Natural killer cell treated with Interleukin-12 subunit alpha and Interleukin-12 subunit beta and Interleukin-15 and Interleukin-18, amount 100 ng/mL, for 72 hours (primary cell): Measurements from ENCODE around the gene SLC25A44. TPM values are rescaled to one million over a fixed set of nuclear protein-coding genes. Genes with fewer than 3 reads are reported as not detected.

Experiments used
- ATAC-seq, 2 donors: fragments of 150-1000 bp; cut with Tn5 transposase in 1 of 2; sonication (Bioruptor Pico), chemical (Tn5 transposase) in 1 of 2; 2 replicates each; pipeline ENCODE4 v1.10.0; 2021
- DNase-seq: peaks from one replicate; pipeline ENCODE4 v3.0.0; 2022; ENCODE audit warnings: low spot score
- H3K27ac Mint-ChIP-seq, 2 donors: 1 replicate in 1 of 2; 2 replicates in 1 of 2; pipeline ENCODE4 v1.8.0; 2022; ENCODE audit warnings: mixed read lengths in 2 of 2, mild to moderate bottlenecking in 1 of 2, moderate library complexity in 1 of 2
- H3K27me3 Mint-ChIP-seq, 2 donors: 1 replicate in 1 of 2; 2 replicates in 1 of 2; pipeline ENCODE4 v1.8.0; 2022; ENCODE audit warnings: mixed read lengths in 2 of 2
- H3K36me3 Mint-ChIP-seq: one replicate; pipeline ENCODE4 v1.8.0; 2022; ENCODE audit warnings: mixed read lengths
- H3K4me1 Mint-ChIP-seq, 2 donors: 1 replicate in 1 of 2; 2 replicates in 1 of 2; pipeline ENCODE4 v1.8.0; 2022; ENCODE audit warnings: low read depth in 2 of 2, mixed read lengths in 2 of 2, mild to moderate bottlenecking in 1 of 2
- H3K4me3 Mint-ChIP-seq: one replicate; pipeline ENCODE4 v1.8.0; 2022; ENCODE audit warnings: mixed read lengths
- H3K9me3 Mint-ChIP-seq: 2 replicates; pipeline ENCODE4 v1.8.0; 2022; ENCODE audit warnings: mixed read lengths
- total RNA-seq, 2 donors: library from RNA; stranded (reverse); gene quantifications; one replicate each; pipeline ENCODE4 v1.2.3, GENCODE V29; 2022

SLC25A44 gene, protein sequence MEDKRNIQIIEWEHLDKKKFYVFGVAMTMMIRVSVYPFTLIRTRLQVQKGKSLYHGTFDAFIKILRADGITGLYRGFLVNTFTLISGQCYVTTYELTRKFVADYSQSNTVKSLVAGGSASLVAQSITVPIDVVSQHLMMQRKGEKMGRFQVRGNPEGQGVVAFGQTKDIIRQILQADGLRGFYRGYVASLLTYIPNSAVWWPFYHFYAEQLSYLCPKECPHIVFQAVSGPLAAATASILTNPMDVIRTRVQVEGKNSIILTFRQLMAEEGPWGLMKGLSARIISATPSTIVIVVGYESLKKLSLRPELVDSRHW
- 10 to 100 TPM; 54.4 to 56.6 TPM for total RNA-seq

DNA sequence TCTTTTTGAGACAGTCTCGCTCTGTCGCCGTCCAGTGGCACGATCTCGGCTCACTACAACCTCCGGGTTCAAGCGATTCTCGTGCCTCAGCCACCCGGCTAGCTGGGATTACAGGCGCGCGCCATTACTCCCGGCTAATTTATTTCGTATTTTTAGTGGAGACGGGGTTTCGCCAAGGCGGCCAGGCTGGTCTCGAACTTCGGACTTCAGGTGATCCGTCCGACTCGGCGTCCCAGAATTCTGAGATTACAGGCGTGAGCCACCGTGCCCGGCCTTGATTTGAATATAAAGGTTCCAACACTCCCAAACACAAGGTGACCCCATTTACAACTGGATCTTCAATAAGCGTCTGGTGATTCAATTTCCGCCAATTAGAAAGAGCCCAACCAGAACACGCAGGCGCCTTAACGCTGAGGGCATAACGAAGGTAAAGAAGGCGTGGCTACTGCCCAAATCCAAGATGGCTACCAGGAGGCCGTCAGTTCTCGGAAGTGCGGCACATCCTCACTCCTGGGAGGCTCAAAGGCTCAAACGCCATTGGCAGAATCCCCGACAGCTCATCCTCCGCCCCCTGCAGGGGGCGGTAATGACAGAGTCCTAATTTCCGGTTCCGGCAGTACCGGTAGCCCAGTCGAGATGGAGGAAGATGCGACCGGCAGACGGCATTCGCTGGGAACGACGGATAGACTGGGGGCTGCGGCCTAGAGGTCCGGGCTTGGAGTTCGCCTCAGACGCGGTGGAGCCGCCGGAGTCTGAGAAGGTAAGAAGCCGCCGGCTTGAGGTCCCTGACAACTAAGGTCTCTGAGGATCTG lies at the start of gene SLC25A44:
TSS of gene SLC25A44 (plus strand) at position 617 of the 812 bp plus-strand sequence. CDS start 5,744 bp downstream, outside the sequence.
- Mint-ChIP-seq H3K4me3 (peak within 1 kb of the TSS; percentile 99), H3K27ac (peak within 1 kb of the TSS; percentile 89 to 97), H3K36me3 (peaks cover 16% of the 10 kb centered on the region), H3K9me3 (no peaks in the 10 kb centered on the region), H3K4me1 (peaks cover 40 to 52% of the 10 kb centered on the region in 2 donors), H3K27me3 (no peaks in the 10 kb centered on the region)
- DNase-seq (peak; percentile 96), ATAC-seq (peak; percentile 99)

DNA sequence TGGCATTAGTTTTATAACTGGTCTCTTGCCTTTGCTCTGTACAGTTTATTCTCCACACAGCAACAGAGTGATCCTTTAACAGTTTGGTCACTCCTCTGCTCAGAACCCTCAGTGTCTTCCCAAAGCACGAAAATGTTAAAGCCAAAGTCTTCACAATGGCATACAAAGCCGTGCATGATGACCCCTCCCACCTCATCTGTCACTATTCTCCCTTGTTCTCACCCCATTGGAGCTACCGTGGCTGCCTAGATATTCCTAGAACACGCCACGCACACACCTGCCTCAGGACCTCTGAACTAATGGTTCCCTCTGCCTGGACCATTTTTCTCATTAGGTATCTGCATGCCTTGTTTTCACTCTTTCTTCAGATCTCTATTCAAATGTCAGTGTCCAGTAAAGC lies 49.2 kb upstream of the SLC25A44 start:
- Mint-ChIP-seq H3K4me3 (no peak overlapping the region), H3K36me3 (no peaks in the 10 kb centered on the region), H3K9me3 (no peaks in the 10 kb centered on the region), H3K27ac (no peak overlapping the region), H3K27me3 (peaks cover 0 to 5% of the 10 kb centered on the region in 2 donors), H3K4me1 (peaks cover 21 to 25% of the 10 kb centered on the region in 2 donors)
- ATAC-seq (no peak), DNase-seq (no peak)

DNA sequence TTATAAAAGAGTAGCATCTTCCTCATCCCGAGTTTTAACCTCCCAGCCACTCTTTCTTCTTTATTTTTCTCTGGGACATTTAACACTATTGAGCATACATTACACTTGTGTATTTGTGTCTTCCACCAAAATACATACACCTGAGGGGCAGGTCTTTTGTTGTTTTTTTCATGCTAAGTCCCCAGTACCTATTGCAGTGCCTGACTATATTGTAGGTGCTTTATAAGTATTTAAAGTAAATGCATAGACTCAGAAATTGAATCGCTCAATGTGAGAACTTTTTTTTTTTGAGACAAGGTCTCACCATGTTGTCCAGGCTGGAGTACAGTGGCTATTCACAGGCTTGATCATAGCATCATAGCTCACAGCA lies 48.3 kb upstream of the SLC25A44 start:
- H3K36me3 Mint-ChIP-seq: no peaks in the 10 kb centered on the region
- peaks cover 0 to 5% of the 10 kb centered on the region in 2 donors for H3K27me3 Mint-ChIP-seq
- H3K4me1 Mint-ChIP-seq: peaks cover 27 to 32% of the 10 kb centered on the region in 2 donors
- ATAC-seq (no peak), DNase-seq (no peak)
- peak overlapping the region; percentile 78 to 89 for H3K27ac Mint-ChIP-seq
- no peaks in the 10 kb centered on the region for H3K9me3 Mint-ChIP-seq
- H3K4me3 Mint-ChIP-seq: peak overlapping the region; percentile 77

DNA sequence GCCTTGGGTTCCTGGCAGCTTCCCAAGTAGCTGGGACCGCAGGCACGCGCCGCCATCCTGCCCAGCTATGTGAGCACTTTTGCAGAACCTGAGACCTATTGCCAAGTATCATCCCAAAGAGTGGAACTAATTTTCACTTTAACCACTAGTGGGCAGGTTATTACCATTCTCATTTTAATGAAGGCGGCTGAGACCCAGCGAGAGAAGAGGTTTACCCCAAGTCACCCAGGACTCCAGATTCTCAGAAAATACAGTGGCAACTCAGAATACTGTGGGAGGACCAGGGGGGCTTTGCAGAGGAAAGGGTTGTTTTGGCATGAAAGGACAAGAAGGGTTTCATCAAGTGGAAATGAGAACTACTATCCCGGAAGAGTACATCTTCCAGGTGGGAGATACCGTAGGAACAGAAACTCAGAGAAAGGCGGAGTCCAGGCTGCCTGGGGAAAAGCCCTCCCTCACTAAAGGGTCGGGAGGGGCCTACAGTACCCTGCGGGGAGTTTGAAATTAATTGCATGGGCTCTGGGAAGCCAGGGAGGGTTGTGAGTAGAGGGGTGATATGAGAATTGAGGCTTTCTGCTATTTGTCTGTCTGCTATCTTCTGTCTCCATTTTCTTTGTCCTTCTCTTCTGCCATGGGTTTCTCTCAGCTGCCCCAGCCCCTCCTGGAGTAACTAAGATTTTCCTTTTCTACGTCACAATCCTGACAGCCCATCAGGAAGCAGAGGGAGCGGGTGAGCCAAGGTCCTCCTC lies 47.7 kb upstream of the SLC25A44 start:
- Mint-ChIP-seq H3K4me1 (peaks cover 27 to 32% of the 10 kb centered on the region in 2 donors), H3K9me3 (no peaks in the 10 kb centered on the region), H3K27me3 (peaks cover 0 to 5% of the 10 kb centered on the region in 2 donors), H3K27ac (peak overlapping the region; percentile 78 to 89), H3K4me3 (peak overlapping the region; percentile 77), H3K36me3 (no peaks in the 10 kb centered on the region)
- no peak for DNase-seq
- peak; percentile 69 to 75 for ATAC-seq

DNA sequence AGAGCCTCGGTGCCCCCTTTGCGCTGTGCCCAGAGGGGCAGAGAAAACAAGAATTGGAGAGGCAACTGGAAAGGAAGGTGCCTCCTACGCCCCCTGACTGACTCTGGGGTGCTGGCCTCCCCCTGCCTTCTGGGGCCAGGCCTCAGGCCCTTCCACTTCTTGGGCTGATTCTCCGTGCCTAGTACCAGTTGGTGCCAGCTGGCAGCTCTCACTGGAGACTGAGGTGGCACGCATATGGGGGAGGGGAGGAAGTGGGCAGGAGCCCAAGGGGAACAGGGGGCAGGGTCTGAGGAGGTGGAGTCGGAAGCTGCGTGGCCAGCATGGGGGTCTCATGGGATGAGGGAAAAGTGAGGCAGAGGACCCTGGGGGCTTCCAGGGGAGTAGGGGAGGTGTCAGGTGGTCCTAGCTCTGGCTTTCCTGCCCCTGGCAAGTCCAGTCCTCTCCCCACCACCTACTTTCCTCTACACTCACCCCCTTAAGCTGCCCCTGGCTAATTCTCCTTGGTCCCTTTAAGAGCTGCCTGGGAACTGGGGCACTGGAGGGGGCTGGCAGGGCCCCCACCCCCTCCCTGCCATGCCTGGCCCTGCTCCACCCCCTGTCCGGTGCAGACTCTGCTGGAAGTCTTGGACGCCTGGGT lies 47.0 kb upstream of the SLC25A44 start:
- H3K27ac Mint-ChIP-seq: peak overlapping the region; percentile 78 to 89
- ATAC-seq (no peak), DNase-seq (no peak)
- H3K9me3 Mint-ChIP-seq: no peaks in the 10 kb centered on the region
- H3K36me3 Mint-ChIP-seq: no peaks in the 10 kb centered on the region
- peaks cover 27 to 32% of the 10 kb centered on the region in 2 donors for H3K4me1 Mint-ChIP-seq
- peak overlapping the region; percentile 77 for H3K4me3 Mint-ChIP-seq
- H3K27me3 Mint-ChIP-seq: peaks cover 0 to 5% of the 10 kb centered on the region in 2 donors

DNA sequence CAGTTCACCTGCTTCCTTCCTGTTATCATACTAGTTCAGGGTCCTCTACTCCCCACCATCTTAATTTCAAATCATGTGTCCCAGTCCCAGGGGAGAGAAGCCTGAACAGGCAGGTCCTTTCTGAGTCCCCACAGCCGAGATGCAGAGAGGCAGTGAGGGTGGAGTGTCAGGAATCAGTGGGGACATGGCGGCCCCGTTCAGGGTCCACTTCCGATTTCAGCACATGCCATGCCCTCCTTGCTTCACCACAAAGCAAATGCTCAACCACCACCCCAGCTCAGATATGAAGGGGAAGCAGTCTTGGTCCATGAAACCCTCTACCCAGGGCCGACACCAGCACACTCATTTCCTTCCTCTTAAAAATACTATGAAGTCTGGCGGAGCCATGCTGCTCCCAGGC lies 45.7 kb upstream of the SLC25A44 start:
- peaks cover 34 to 43% of the 10 kb centered on the region in 2 donors for H3K4me1 Mint-ChIP-seq
- peak overlapping the region; percentile 74 to 93 for H3K27ac Mint-ChIP-seq
- H3K4me3 Mint-ChIP-seq: peak overlapping the region; percentile 69
- DNase-seq (no peak), ATAC-seq (peak; percentile 47 to 59)
- peaks cover 0 to 5% of the 10 kb centered on the region in 2 donors for H3K27me3 Mint-ChIP-seq
- no peaks in the 10 kb centered on the region for H3K9me3 Mint-ChIP-seq
- H3K36me3 Mint-ChIP-seq: no peaks in the 10 kb centered on the region

DNA sequence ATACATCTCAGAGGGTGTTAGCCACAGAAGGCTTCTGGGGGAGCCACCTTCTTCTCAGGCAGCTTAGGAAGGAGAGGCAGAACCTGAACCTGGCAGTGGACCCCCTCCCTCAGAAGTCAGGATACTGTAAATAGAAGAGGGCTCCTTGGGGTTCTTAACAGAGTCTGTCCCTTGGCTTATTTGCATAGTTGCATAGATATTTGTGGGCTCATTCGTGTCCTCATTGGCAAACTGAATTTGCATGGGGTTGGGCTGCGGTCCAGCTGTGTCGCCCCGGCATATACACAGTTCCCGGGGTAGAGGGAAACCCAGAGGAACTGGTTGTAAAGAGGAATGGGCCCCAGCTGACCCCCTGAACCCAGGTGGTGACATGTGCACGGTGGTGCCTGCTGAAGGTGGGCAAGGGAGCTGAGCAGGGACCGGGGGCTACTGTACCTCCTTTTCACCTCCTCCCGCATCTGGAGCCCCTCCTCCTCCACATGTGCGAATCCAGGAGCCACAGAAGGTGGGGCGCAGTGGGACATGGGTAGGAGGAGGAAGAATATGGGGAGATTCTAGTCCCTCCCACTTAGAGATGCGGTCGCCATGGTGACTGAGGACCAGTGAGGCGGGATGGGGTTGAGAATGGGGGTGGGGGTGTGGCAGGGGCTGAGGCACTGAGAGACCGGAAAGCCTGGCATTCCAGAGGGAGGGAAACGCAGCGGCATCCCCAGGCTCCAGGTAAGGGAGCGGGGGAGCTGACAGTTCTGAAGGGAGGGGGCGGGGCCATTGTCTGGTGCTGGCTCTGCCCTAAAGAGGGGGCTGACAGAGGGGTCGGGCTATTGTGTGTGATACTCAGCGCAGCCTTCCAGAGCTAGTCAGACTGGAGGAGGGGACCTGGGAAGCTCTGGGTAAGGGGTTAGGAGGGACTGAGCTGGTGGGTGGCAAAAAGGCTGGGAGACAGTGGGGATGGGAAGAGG lies 44.3 kb upstream of the SLC25A44 start:
- peaks cover 0 to 5% of the 10 kb centered on the region in 2 donors for H3K27me3 Mint-ChIP-seq
- H3K9me3 Mint-ChIP-seq: no peaks in the 10 kb centered on the region
- H3K36me3 Mint-ChIP-seq: no peaks in the 10 kb centered on the region
- peak overlapping the region; percentile 50 to 93 for H3K27ac Mint-ChIP-seq
- H3K4me1 Mint-ChIP-seq: peaks cover 43 to 50% of the 10 kb centered on the region in 2 donors
- peak in 1 of 2 donors; percentile 26 for ATAC-seq
- H3K4me3 Mint-ChIP-seq: peak overlapping the region; percentile 22
- DNase-seq: no peak

DNA sequence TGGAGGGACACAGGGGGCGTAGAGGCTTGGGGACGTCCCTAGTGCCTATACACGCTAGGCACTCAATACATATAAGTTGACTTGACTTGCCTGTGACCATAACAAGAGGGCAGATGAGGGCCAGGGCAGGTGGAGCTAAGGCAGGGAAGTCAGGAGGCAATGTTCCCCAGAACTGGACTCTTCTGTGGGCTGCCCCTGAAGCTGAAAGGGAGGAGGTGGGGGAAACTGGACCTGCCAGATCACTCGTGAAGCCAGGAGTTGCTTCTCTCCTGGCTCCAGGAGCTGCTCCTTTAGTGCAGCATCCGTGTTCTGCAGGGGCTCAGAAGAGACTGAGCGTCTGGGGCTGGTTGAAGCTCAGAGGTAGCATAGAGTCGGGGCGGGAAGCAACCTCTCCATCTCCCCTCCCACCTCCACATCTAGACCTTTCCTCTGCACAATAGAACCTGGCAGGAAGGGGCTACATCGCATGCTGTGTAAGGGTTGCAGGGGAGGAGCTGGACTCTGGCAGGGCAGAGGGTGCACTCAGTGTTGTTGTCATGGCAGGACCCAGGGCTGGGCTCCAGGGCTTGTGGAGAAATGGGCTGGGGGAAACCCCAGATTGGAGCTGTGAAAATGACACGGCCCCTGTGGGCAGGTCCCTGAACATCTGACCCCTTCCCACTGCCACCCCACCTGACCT lies 43.4 kb upstream of the SLC25A44 start:
- H3K27ac Mint-ChIP-seq: peak overlapping the region in 1 of 2 donors; percentile 79
- ATAC-seq: peak in 1 of 2 donors; percentile 26

DNA sequence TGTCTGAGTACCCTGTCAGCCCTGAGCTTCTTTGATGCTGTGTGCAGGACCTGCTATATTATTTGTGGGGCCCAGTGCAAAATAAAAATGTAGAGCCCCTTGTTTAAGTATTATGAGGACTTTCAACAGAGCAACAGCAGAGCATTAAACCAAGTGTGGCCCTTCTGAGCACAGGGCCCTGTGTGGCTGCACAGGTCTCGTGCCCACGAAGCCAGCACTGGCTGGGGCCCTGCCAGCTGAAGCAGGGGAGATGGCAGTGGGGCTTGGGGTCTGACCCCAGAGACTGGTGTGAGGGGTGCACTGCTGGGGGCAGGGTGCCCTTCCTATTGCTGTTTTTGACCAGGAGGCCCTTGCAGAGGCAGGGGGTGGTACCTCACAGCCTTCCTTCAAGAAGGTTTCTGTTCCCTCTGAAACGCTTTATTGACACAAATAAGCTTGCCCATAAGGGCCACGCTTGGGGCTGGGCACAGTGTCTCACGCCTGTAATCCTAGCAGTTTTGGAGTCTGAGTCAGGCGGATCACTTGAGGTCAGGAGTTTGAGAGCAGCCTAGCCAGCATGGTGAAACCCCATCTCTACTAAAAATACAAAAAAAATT lies 42.7 kb upstream of the SLC25A44 start:
- Mint-ChIP-seq H3K27ac (no peak overlapping the region), H3K27me3 (no peaks in the 10 kb centered on the region), H3K4me1 (peaks cover 47 to 53% of the 10 kb centered on the region in 2 donors), H3K4me3 (no peak overlapping the region), H3K36me3 (no peaks in the 10 kb centered on the region), H3K9me3 (no peaks in the 10 kb centered on the region)
- ATAC-seq (no peak), DNase-seq (no peak)

More for the DNA sequence above, 43.4 kb upstream of the SLC25A44 start:
- no peaks in the 10 kb centered on the region for H3K9me3 Mint-ChIP-seq
- peak overlapping the region; percentile 22 for H3K4me3 Mint-ChIP-seq
- peaks cover 49 to 54% of the 10 kb centered on the region in 2 donors for H3K4me1 Mint-ChIP-seq
- peaks cover 0 to 5% of the 10 kb centered on the region in 2 donors for H3K27me3 Mint-ChIP-seq
- no peak for DNase-seq
- H3K36me3 Mint-ChIP-seq: no peaks in the 10 kb centered on the region

DNA sequence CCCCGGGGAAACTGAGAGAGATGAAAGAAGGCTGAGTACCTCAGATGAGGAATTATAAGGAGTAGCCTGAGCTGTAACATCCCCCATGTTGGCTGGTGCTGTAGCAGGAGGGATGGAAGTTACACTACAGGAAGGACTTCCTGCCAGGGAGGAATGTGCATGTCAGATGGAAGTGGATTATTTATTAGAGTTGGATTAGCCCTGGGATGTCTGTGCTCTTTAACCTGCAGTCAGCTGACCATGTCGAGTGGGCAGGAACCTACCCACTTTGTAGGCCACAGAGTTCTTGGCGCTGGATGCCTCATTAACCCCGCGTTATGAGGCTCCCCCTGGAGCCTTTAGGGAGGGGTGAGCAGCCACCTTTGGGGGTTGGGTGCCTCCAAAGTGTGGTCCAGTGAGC lies 41.3 kb upstream of the SLC25A44 start:
- DNase-seq (no peak), ATAC-seq (no peak)
- H3K4me3 Mint-ChIP-seq: no peak overlapping the region
- peak overlapping the region; percentile 55 to 61 for H3K27ac Mint-ChIP-seq
- no peaks in the 10 kb centered on the region for H3K9me3 Mint-ChIP-seq
- no peaks in the 10 kb centered on the region for H3K27me3 Mint-ChIP-seq
- no peaks in the 10 kb centered on the region for H3K36me3 Mint-ChIP-seq
- peaks cover 52 to 54% of the 10 kb centered on the region in 2 donors for H3K4me1 Mint-ChIP-seq

DNA sequence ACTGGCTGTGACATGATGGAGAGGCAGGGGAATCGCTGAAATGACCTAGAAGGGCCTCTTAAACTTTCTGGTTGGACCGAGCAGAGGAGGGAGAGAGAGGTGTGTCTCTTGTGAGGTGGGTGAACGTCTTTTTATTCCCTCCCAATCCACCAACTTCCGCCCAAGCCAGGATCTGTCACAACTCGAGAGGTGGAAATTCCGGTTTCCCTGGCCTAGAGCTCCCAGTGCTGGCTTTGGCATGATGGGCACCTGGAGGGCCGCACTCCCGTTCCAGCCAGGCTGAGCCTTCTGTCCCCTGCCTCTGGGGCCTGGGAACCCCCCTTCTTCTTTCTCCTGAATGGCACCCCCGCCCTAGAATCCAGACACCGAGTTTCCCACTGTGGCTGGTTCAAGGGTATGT lies 40.5 kb upstream of the SLC25A44 start, which contains the start of gene SEMA4A:
TSS of gene SEMA4A (plus strand) at position 224 of the 400 bp plus-strand sequence. CDS start 994 bp downstream, outside the sequence.
- peak within 1 kb of the TSS; percentile 67 to 73 for H3K27ac Mint-ChIP-seq
- ATAC-seq (no peak), DNase-seq (no peak)
- H3K9me3 Mint-ChIP-seq: no peaks in the 10 kb centered on the region
- peak within 1 kb of the TSS; percentile 85 for H3K4me3 Mint-ChIP-seq
- peaks cover 49 to 51% of the 10 kb centered on the region in 2 donors for H3K4me1 Mint-ChIP-seq
- no peaks in the 10 kb centered on the region for H3K36me3 Mint-ChIP-seq
- no peaks in the 10 kb centered on the region for H3K27me3 Mint-ChIP-seq
